NCI-H2227 (cell line): ENCODE data around the gene FCRL5.

Experiments
- DNase-seq: peaks from one replicate; lab custom pipeline; 2025; ENCODE audit not compliant: unreplicated experiment; lab: John Stamatoyannopoulos, UW

FCRL5 gene

DNA sequence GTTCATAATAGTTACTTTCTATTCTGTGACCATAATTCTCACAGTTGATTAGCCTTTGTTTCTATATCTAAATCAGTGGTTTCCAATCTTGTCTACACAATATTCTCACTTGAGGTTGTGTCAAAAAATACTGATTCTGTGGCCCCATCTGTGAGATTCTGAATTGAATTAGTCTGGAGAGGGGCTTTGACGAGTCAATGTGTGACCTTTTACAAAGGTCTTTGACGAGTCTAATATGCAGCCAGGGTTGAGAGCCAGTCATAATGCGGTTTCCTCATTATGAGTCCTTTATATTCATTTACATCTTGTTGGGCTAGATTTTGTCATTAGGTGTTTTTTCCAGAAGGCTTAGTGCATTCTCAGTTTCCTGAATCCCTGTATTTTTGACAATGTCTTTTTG, 19.7 kb downstream of the FCRL5 start:
- no peak for DNase-seq

- DNase-seq, result no peak
Measured at GRCh38 chr1:157523774-157524493, 28.4 kb downstream of the FCRL5 start.

DNA sequence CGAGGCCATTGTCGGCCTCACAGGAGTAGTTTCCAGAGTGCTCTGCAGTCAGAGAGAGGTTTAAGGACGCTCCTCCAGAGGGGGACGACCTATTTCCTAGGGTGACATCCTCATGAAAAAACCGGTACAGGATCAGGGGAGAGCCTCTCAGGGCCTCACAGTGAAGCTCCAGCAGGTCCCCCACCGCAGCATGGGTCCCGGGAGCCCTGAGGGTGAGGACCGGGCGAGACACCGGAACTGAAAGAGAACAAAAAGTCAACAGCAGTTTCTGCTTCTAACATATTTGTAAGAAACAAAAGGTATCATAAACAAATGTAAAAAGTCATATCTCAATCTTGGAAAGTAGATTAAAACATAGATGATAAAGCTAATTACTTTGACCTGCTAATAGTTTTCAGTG, 31.3 kb downstream of the FCRL5 start:
- DNase-seq, result no peak

DNA sequence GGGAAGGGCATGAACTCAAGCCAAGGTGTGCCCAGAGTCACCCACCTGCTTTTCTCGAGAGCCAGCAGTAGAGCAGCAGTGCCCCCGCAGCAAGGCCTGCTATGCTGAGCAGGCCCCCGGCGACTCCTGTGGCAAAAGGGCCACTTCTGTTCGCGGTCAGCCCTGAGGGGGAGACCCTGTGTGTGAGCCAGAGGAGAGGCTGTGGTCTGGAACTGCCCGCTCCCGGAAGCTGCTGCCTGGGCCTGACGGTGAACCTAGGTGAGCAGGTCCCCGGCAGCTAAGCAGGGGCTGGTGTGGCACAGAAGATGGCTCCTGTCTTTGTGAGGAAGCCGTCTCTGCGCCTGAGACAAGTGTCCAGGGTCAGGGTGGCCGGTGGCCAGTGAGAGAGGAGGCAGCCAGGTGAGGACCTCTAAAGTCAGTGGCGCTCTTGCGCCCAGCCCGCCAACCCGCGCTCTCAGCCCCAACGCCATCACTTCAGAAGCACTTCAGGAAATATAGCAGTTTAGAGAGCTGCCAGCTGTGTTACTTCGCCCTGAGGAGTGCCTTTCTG, 31.9 kb downstream of the FCRL5 start:
- DNase-seq, result no peak

DNA sequence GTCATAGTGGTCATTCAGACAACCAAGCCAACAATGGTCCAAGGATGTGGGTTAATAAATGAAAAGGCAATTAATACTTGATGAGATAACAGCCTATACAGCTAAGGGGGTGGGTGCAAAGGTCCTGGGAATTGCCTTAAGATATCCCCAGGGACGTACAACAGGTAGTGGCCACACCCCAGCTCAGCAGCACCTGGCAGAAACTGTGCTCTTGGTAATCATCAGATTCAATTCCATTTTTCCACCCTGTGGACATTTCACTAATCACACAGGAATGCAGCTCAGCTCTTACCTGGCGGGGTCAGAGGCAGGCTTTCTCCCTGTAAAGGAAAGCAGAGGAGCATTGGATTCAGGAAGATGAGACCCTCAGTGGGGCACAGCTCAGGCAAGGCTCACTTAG, 32.9 kb downstream of the FCRL5 start:
- DNase-seq, result no peak

DNA sequence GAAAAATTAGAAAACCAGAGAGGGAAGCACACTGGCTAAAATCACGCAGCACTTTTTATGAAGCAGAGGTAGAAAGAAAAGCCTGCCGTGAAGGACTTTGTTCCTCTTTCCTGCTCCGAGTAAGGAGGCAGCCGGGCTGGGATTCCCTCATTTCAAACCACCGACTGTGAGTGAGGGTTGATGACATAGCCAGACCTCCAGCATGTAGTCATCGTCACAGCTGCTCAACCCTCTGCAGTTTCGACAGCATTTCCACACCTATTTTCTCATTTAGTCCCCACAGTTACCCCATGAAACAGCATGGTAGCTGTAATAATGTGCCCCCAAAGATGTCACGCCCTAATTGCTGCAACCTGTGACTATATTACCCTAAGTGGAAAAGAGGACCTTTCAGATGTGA, 35.3 kb downstream of the FCRL5 start:
- no peak for DNase-seq

DNA sequence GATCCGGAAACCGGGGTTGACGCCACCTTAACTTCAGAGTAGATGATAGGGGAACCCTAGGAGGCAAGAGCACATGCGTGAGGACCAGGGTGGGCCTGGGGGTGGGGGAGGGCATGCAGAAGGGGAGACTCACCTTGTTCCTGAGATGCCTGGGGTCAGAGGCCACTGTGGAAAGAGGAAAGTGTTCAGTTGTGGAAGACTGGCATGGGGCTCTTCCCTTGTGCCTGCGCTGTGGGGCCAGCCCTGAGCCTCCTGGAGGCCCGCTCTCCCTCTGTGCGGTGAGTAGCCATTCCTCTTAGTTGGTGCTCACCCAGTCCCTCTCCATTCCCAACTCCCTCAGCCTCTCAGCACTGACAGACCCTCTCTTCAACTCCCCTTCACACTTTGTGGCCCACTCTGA, 36.6 kb downstream of the FCRL5 start:
- DNase-seq, result no peak

GRCh38 chr1:157515141-157515540, 37.2 kb downstream of the FCRL5 start:
- no peak for DNase-seq

- DNase-seq, result no peak
Measured at GRCh38 chr1:157512036-157512969, 40.0 kb downstream of the FCRL5 start.

- no peak for DNase-seq
Measured at GRCh38 chr1:157509546-157510232, 42.6 kb downstream of the FCRL5 start.

DNA sequence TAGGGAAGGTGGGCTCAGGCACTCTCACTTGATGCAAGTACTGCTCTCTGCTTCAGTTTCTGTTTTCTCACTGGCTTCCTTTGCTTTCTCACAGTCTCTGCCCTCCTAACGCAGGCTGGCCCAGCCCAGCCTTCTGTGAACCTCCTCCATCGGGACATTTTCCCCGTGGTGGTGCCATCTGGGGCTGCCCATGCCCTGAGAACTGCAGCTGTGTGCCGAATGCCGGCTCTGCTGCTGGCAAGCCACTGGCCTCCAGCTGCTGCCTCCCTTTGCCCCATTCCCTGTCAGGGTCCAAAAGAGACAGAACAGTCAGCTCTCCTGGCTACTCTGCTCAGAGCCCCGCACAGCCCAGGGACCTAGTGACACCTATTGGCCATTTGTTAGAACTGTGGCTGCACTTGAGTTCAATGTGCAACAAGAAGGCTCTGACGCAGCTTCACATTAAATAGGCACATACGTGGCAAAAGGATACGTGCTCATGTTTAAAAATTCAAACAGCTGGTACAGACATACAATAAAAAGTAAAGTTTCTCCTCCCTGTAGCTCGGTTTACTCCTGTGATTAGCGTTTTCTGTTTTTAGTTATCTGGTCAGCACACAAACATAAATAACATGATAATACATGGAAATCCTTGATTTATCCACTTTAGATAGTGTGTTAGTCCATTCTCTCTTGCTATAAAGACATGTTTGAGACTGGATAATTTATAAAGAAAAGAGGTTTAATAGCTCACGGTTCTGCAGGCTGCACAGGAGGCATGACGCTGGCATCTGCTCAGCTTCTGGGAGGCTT, 46.6 kb downstream of the FCRL5 start:
- peak; percentile 38 for DNase-seq

GRCh38 chr1:157504646-157505045, 47.7 kb downstream of the FCRL5 start:
- DNase-seq, result no peak

GRCh38 chr1:157499521-157499920, 52.8 kb downstream of the FCRL5 start:
- DNase-seq, result no peak

- DNase-seq, result no peak
Measured at GRCh38 chr1:157498736-157499090, 53.6 kb downstream of the FCRL5 start.

DNA sequence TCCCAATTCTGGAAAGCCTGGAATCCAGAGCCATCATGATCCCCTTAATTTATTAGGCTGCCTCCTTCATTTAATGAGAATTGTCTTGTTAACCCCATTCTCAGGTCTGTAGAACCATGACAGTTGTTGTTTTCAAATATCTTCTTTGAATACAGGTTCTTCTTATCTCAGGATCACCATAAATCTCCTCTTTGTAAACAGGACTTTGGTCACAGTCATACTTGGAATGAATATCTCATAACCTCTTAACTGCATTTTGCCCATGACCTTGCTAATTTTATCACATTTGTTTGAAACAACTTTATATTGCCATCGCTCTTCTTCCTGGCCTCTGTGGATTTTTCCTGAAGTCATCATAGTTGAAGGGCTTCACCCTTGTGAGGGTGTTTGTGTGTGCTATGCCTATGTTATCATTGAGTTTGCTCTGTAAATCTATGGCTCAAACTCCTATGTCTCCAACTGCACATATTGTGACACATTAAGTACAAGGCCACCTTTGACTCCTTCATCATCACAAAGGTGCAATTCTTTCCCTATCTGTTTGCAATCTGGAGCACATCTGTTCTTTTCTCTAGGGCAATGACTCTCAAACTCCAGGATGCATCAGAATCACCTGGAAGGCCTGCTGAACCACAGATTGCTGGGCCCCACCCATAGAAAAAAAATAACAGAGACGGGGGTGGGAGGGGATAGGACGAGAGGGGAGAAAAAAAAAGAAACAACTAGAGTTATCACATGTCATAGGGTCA, 54.2 kb downstream of the FCRL5 start:
- DNase-seq, result no peak

GRCh38 chr1:157497284-157497683, 55.0 kb downstream of the FCRL5 start:
- DNase-seq, result no peak

- peak; percentile 53 for DNase-seq
Measured at GRCh38 chr1:157496121-157496526, 56.2 kb downstream of the FCRL5 start.

DNA sequence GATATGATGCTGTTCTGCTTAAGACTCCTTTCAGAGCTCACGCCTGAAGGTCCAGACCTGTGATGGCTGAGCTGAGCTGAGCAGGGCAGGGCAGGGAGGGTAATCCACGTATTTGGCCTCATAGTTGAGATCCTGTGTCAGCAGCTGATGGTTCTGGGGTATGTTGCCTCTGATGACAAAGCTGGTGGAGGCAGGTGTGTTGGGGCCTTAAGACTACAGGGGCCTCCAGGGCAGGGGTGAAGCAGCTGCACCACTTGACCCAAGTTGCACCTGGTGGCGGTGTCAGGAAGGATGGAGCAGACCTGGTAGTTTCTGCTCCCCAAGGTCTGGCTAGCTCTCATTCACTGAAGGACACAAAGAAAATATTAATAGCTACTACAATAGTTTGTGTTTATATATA, 57.0 kb downstream of the FCRL5 start:
- no peak for DNase-seq

GRCh38 chr1:157494093-157494492, 58.2 kb downstream of the FCRL5 start:
- no peak for DNase-seq
